GM18858 (cell line): ENCODE data around the gene TNFAIP8L2.

Source experiments
- ATAC-seq: cut with Tn5 transposase; IDR thresholded peaks from one replicate; pipeline ENCODE4 v1.9.1; 2021; ENCODE audit not compliant: unreplicated experiment

Gene TNFAIP8L2

GRCh38 chr1:151145304-151146071, 11.0 kb upstream of the TNFAIP8L2 start:
- ATAC-seq = no peak

DNA sequence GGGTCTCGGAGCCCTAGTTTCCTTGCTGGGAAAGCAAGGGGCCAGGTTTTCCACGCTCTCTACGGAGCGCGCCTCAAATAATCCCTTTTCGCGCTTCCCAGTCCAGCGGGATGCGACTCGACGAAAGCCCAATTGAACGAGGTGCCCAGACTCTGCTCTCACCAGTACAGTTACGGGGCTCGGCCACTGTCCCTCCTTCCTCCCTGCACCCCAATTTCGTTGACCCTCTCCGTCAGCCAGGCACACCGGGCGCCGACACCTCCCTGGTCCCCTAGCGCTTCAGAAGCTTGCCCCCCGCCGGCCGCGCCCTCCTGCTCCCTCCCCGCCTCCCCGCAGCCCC, 10.4 kb upstream of the TNFAIP8L2 start:
- no peak for ATAC-seq

- peak; percentile 81 for ATAC-seq
Measured at GRCh38 chr1:151146412-151147131, 9.9 kb upstream of the TNFAIP8L2 start, which contains the start of gene SEMA6C. Gene SEMA6C, minus strand, starts transcription at chr1:151146631. Its CDS starts 4,010 bp downstream, at chr1:151142621.

DNA sequence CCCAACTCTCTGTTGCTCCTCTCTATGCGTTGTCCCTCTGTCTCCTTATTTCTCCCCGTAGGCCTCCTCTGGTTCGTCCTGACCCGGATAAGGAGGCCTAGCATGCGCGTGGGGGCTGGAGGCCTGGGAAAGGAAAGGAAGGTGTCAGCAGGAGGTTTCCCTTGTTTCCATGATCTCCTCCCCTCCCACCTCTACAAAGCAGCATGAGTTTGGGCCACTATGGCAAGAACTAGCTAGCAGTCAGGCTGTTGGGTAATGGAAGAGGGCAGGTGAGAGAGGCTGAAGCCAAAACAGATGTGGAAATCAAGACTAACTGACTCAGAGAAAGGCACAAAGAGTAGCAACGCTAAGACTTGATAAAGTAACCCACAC, 9.3 kb upstream of the TNFAIP8L2 start:
- ATAC-seq = no peak

DNA sequence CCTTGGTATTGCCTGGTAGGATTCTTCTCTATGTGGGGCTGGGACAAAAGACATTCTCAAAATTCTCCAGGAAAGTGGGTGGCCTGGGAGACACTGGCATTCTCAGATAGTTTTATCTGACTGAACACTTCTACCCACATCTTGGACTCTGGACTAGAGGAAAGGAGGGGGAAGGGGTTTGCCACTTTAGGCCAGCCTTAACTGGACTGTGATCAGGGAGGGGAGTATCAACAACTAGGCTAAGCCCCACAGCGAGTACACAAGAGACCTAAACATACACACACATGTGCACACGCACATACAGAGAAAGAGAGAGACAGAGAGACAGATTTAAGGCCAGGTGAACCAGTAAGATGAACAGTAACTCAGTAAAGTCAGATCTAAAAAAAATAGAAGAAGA, 8.8 kb upstream of the TNFAIP8L2 start:
- no peak for ATAC-seq

DNA sequence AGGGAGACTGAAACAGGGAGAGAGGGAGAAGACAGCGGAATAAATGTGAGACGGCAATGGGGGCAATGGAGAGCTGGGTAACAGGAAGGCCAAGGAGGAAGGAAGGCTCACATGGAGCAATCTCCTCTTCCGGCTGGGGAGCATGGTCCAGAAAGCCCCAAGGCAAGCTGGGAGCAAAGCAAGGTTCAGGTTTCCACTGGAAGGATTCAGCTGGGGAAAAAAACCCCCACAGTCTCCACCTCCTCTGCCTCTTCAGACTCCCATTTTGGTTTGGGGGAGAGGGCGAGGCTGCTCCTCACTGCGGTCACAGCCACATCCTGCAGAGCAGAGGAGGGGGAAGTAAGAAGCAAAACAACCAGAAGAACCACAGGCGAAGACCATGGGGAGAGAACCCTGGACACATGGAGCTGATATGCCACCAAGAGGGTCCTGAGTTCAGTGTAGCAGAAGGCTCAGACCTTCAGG, 650 bp downstream of the TNFAIP8L2 start:
- ATAC-seq = no peak

DNA sequence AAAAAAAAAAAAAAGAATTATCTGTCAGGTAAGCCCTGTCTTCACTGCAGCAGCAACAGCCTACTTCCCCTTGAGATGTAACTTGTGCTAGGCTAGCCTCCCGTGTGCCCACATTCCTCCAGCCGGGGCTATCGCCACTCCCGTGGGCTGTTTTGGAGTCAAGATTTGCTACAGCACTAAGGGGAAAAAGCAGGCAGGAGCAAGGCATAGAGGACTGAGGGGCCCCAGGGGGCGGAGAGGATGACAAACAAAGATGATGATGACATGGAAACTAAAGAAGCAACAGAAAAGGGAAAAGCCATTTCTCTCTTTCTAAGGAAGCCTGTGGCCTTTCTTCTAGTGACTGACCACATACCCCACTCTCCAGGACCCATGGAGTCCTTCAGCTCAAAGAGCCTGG, 1.9 kb downstream of the TNFAIP8L2 start:
- no peak for ATAC-seq

- no peak for ATAC-seq
Measured at GRCh38 chr1:151158751-151159251, 2.4 kb downstream of the TNFAIP8L2 start.

DNA sequence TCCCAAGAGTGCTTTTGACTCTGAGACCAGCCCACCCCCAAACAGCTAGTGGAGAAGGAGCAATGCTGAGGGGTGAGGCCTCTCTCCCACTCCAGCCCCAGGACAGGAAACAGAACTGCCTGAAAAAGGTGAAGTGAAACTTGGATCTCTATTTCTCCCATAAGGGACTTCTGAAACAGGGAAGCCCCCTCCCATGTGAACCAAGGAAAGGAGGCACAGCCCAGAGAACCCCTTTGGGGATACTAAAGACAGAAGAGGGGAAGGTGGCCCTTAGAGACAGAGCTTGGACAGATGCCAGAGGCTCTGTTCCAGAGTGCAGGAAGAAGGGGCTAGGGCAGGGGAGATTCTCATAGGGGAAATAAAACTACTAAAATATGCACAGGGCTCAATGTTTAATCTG, 2.9 kb downstream of the TNFAIP8L2 start:
- no peak for ATAC-seq

GRCh38 chr1:151164732-151165280, 8.4 kb downstream of the TNFAIP8L2 start:
- no peak for ATAC-seq

GRCh38 chr1:151165281-151165737, 8.9 kb downstream of the TNFAIP8L2 start:
- no peak for ATAC-seq

- ATAC-seq = peak; percentile 81
Measured at GRCh38 chr1:151165738-151166504, 9.5 kb downstream of the TNFAIP8L2 start, which contains the start of the genes LYSMD1 and SCNM1. Gene LYSMD1, minus strand, starts transcription at chr1:151165902. Its CDS starts 644 bp downstream, at chr1:151165258. Gene SCNM1, plus strand, starts transcription at chr1:151166144. Its CDS starts 9 bp downstream, at chr1:151166153.

DNA sequence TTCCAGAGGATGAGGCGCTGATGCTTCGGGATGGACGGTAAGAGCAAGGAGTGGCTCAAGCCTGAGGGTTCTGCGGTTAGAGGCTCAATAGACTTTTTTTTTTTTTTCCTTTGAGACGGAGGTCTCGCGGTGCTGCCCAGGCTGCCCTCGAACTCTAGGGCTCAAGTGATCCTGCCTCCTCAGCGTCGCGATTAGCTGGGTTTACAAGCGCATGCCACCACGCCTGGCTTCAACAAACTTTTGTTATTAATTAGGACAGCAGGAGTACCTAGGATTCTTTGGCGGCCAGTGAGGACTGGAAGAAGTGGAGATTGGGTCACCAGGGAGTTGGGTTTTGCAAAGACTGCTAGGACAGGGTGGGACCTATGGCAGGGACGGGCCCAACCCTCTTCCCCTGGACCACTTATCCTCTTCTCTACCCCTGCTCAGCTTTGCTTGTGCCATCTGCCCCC, 10.1 kb downstream of the TNFAIP8L2 start:
- no peak for ATAC-seq

GRCh38 chr1:151167116-151167515, 10.7 kb downstream of the TNFAIP8L2 start:
- ATAC-seq = no peak

DNA sequence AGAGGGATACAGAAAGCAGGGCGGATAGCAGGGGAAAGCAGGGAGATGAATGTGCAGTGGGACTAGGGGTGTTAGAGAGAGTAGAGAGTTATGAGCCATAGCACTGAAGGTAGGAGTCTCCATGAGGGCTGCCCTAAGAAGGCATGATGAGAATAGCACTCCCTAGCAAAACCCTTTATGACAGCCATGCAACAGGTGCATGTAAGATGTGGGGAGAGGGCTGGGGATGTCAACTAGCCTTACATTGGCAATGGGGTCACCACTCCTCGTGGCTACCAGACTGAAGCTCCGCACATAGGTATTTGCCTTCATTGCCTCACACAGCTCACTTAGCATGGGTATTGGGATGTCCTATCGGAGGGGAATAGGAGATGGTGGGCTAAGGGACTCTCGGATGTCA, 14.7 kb downstream of the TNFAIP8L2 start:
- ATAC-seq = no peak

- ATAC-seq = no peak
Measured at GRCh38 chr1:151175041-151175741, 18.7 kb downstream of the TNFAIP8L2 start.

- ATAC-seq = no peak
Measured at GRCh38 chr1:151175863-151176262, 19.4 kb downstream of the TNFAIP8L2 start, which contains the start of gene TMOD4. Gene TMOD4, minus strand, starts transcription at chr1:151175981. Its CDS starts 1,106 bp downstream, at chr1:151174875.

DNA sequence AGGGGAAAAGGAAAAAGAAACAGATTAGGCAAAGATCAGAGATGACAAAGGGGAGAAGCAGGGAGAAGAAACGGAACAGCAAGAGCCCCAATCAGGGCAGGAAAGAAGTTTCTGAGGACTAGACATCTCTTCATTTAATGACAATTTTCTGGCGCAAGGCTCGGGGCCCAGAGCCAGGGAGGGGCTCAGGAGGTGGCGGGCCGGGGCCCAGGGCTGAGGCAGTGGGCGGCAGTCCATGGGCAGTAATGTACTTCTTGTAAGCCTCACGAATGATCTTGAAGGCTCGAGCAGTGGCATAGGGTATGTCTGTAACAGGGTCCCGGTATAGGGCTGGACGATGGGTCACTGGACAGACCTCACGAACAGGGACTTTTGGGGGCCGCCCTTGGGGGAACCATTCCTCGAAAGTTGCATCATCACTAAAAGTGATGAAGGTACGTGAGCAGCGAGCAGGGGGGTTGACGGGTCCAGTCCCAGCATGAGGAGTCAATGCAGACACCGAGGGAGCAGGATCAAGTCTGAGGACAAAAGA, 20.1 kb downstream of the TNFAIP8L2 start:
- no peak for ATAC-seq

DNA sequence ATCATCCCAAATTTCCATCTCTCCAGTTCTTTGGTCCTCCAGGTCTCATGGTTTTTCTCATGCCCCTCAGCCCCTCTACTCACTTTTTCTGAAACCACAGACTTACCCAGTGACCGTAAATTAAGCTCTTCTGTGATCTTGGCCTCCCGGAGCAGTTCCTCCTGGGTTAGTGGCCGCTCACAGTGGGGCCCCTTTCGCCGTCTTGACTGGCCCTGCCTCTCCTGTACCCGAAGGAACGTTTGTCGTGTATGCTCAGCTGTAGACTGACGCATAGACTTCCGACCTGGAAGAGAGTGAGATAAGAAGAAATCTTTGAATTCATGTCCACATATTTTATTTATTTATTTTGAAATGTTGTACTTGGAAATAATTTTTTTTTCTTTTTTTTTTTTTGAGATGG, 27.8 kb downstream of the TNFAIP8L2 start:
- no peak for ATAC-seq

DNA sequence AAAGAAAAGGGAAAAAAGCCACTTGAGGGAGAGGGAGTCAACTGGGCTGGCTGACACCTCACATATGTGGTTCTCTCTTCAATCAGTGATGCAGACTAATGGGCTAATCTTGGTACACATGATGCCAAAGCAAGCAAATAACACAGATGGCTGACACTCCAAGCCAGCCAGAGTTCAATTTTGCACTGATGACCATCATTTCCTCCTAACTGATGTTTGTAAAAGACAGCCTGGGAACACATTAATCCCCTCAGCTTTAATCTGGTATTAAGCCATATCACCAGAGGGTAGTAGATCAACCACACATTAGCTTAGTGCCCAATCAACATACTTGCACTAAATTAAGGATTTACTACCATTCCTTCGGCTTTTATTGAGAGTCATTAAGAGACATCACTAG, 30.8 kb downstream of the TNFAIP8L2 start:
- no peak for ATAC-seq
